ENCODE data around the gene RPL13A. TPM values are rescaled to one million over a fixed set of nuclear protein-coding genes. Genes with fewer than 3 reads are reported as not detected.

RPL13A gene
- total and polyA plus RNA-seq, 2 of the 13 experiments (the other 11 are each of a cell fraction or from before 2014, with no cell fraction given) = 2,601 to 3,407 TPM

- TF ChIP-seq HNRNPK (IDR thresholded peaks at IDR 0.05; ENCODE audit: low read depth, low read length, poor library complexity, severe bottlenecking) = peak; percentile 45
- TF ChIP-seq YEATS4 (CRISPR knock-in tag; IDR thresholded peaks at IDR 0.05; ENCODE audit: borderline replicate concordance) = peak; percentile 47; the same call in 1 of the 2 replicates
- peak; percentile 44; the same call in 1 of the 2 replicates for TF ChIP-seq FOXA3 (CRISPR knock-in tag; IDR thresholded peaks at IDR 0.05)
- TF ChIP-seq REPIN1 (CRISPR knock-in tag; IDR thresholded peaks at IDR 0.05; ENCODE audit: borderline replicate concordance, low read depth) = no peak
- peak; percentile 81 for TF ChIP-seq SAP130 (CRISPR knock-in tag; IDR thresholded peaks at IDR 0.05; ENCODE audit: low read depth)
These were observed 25.8 kb downstream of the RPL13A start (continued) for GRCh38 chr19:49512970-49513745.

DNA sequence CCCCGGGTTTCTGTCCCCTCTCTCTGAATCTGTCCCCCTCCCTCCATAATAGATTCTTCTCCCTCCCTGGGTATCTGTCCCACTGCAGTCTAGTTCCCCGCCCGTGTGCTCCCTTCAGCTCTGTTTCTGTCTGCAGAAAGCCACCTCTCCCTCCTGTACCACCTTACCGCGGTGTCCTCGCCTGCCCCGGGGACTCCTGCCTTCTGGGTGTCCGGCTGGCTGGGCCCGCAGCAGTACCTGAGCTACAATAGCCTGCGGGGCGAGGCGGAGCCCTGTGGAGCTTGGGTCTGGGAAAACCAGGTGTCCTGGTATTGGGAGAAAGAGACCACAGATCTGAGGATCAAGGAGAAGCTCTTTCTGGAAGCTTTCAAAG, 26.3 kb downstream of the RPL13A start:
- Histone ChIP-seq H3K9me3 (ENCODE audit: low read length) (no peaks in the 10 kb centered on the region), H3K27me3 (ENCODE audit: control insufficient read depth in 1 of 2, insufficient read depth in 2 of 2, low read length in 2 of 2) (no peaks in the 10 kb centered on the region), H3K4me2 (ENCODE audit: low read depth, low read length) (peak overlapping the region; percentile 79), H3K9ac (ENCODE audit: insufficient read depth, low read depth, low read length) (peak overlapping the region; percentile 88), H3K79me2 (ENCODE audit: insufficient read depth, low read length) (peaks cover 21% of the 10 kb centered on the region), H3K36me3 (replicated peaks in 1 of 2; ENCODE audit: control insufficient read depth in 1 of 2, insufficient read depth in 2 of 2, low read length in 2 of 2) (peaks cover 0 to 1% of the 10 kb centered on the region in 2 experiments; a peak in 2 of 5 replicates), H3K4me1 (ENCODE audit: insufficient read depth, low read length) (peaks cover 37% of the 10 kb centered on the region), H4K20me1 (ENCODE audit: insufficient read depth, low read length) (no peaks in the 10 kb centered on the region), H3K27ac (ENCODE audit: extremely low read length, insufficient read depth, low read length) (peak overlapping the region; percentile 89), H3K4me3 (replicated peaks in 1 of 3; ENCODE audit: insufficient read depth in 1 of 3, low read depth in 2 of 3, low read length in 3 of 3) (peak overlapping the region; percentile 75 to 89 (median 76)), H2AFZ (ENCODE audit: low read length) (no peak overlapping the region)
- WGBS (ENCODE audit: low lambda C conversion rate) = 1% methylated on average over 12 of the region's 12 CpGs
- intact Hi-C loops (cut with micrococcal nuclease; ENCODE audit: unreplicated experiment) = loop anchor here (2.0 kb wide), 1 partner anchor 159 kb away; no protein-coding TSS in a partner anchor
- DNase-seq (ENCODE audit: low spot score) = no peak
- no peak for FAIRE-seq
- CTCF ChIA-PET (ENCODE audit: low intra/inter-chr PET ratio, low total read pairs) = interaction anchor here (0.6 kb wide), 1 partner anchor 51 kb away, joined by 3 read pairs; no protein-coding TSS in a partner anchor
- peak; percentile 26 for ATAC-seq
- no TSS peak for BruUV-seq (replicated peaks)
- POLR2A ChIA-PET = interaction anchor here (0.6 to 2.7 kb wide), 16 partner anchors 11 to 164 kb away, joined by 3 to 29 read pairs (median 5); partner anchors contain the start of genes ALDH16A1, NOSIP, PIH1D1 and RCN3
- in situ Hi-C loops (cut with HindIII; ENCODE audit: extremely low pct_ligation_motif_present, low pct_unique_long_range_greater_than_20kb) = no loop called here
- TF ChIP-seq, protein P1, sequence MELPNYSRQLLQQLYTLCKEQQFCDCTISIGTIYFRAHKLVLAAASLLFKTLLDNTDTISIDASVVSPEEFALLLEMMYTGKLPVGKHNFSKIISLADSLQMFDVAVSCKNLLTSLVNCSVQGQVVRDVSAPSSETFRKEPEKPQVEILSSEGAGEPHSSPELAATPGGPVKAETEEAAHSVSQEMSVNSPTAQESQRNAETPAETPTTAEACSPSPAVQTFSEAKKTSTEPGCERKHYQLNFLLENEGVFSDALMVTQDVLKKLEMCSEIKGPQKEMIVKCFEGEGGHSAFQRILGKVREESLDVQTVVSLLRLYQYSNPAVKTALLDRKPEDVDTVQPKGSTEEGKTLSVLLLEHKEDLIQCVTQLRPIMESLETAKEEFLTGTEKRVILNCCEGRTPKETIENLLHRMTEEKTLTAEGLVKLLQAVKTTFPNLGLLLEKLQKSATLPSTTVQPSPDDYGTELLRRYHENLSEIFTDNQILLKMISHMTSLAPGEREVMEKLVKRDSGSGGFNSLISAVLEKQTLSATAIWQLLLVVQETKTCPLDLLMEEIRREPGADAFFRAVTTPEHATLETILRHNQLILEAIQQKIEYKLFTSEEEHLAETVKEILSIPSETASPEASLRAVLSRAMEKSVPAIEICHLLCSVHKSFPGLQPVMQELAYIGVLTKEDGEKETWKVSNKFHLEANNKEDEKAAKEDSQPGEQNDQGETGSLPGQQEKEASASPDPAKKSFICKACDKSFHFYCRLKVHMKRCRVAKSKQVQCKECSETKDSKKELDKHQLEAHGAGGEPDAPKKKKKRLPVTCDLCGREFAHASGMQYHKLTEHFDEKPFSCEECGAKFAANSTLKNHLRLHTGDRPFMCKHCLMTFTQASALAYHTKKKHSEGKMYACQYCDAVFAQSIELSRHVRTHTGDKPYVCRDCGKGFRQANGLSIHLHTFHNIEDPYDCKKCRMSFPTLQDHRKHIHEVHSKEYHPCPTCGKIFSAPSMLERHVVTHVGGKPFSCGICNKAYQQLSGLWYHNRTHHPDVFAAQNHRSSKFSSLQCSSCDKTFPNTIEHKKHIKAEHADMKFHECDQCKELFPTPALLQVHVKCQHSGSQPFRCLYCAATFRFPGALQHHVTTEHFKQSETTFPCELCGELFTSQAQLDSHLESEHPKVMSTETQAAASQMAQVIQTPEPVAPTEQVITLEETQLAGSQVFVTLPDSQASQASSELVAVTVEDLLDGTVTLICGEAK (IDR thresholded peaks at IDR 0.05) = no peak
- TF ChIP-seq, protein P1 (CRISPR knock-in tag; IDR thresholded peaks at IDR 0.05) = no peak
- TF ChIP-seq ZNF558 (CRISPR knock-in tag; IDR thresholded peaks at IDR 0.05; ENCODE audit: borderline replicate concordance) = no peak
- TF ChIP-seq ZNF543 (CRISPR knock-in tag; IDR thresholded peaks at IDR 0.05) = 0 out of 2 replicates have a peak, but pooled peaks have one; percentile 21
- TF ChIP-seq, protein P2, sequence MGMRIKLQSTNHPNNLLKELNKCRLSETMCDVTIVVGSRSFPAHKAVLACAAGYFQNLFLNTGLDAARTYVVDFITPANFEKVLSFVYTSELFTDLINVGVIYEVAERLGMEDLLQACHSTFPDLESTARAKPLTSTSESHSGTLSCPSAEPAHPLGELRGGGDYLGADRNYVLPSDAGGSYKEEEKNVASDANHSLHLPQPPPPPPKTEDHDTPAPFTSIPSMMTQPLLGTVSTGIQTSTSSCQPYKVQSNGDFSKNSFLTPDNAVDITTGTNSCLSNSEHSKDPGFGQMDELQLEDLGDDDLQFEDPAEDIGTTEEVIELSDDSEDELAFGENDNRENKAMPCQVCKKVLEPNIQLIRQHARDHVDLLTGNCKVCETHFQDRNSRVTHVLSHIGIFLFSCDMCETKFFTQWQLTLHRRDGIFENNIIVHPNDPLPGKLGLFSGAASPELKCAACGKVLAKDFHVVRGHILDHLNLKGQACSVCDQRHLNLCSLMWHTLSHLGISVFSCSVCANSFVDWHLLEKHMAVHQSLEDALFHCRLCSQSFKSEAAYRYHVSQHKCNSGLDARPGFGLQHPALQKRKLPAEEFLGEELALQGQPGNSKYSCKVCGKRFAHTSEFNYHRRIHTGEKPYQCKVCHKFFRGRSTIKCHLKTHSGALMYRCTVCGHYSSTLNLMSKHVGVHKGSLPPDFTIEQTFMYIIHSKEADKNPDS (CRISPR knock-in tag; IDR thresholded peaks at IDR 0.05) = peak; percentile 6; the same call in 1 of the 2 replicates
- TF ChIP-seq ZNF121 (CRISPR knock-in tag; IDR thresholded peaks at IDR 0.05) = peak; percentile 93

Measured in HepG2 (cell line).